ENCODE data around the gene MYBPH.
A peak's percentile ranks its signal among the peaks of the same experiment; 100 is the strongest.

Gene MYBPH

GRCh38 chr1:203166192-203166940 lies 9.3 kb downstream of the MYBPH start:
- peak; percentile 59 for DNase-seq (ENCODE audit: extremely low spot score)
- TF ChIP-seq CTCF (IDR thresholded peaks at IDR 0.05; ENCODE audit: control extremely low read depth, extremely low read depth, low read depth, missing control alignments), result peak; percentile 34
- ChIA-PET CTCF (interaction anchor here (1.3 to 2.0 kb wide), 2 partner anchors 33 to 50 kb away, joined by 3 to 11 read pairs; no protein-coding TSS in a partner anchor), POLR2A (no interaction called here)

- no peak for TF ChIP-seq CTCF (IDR thresholded peaks at IDR 0.05; ENCODE audit: control extremely low read depth, extremely low read depth, low read depth, missing control alignments)
- DNase-seq (ENCODE audit: extremely low spot score), result no peak
- ChIA-PET CTCF (interaction anchor here (1.3 to 2.0 kb wide), 2 partner anchors 32 to 50 kb away, joined by 3 to 11 read pairs; no protein-coding TSS in a partner anchor), POLR2A (no interaction called here)
Observed at GRCh38 chr1:203165800-203166161, 9.8 kb downstream of the MYBPH start.

GRCh38 chr1:203165101-203165799 lies 10.4 kb downstream of the MYBPH start:
- no peak for DNase-seq (ENCODE audit: extremely low spot score)
- ChIA-PET CTCF (interaction anchor here (2.0 to 4.7 kb wide), 2 partner anchors 8 to 51 kb away, joined by 11 to 19 read pairs; no protein-coding TSS in a partner anchor), POLR2A (no interaction called here)
- TF ChIP-seq CTCF (IDR thresholded peaks at IDR 0.05; ENCODE audit: control extremely low read depth, extremely low read depth, low read depth, missing control alignments), result no peak

- TF ChIP-seq CTCF (IDR thresholded peaks at IDR 0.05; ENCODE audit: control extremely low read depth, extremely low read depth, low read depth, missing control alignments), result no peak
- ChIA-PET POLR2A (no interaction called here), CTCF (interaction anchor here (4.7 kb wide), 1 partner anchor 9 kb away, joined by 19 read pairs; no protein-coding TSS in a partner anchor)
- no peak for DNase-seq (ENCODE audit: extremely low spot score)
Observed at GRCh38 chr1:203163891-203164635, 11.6 kb downstream of the MYBPH start.

GRCh38 chr1:203162403-203162802 lies 13.2 kb downstream of the MYBPH start:
- CTCF ChIA-PET, result interaction anchor here (1.2 to 4.7 kb wide), 4 partner anchors 10 to 123 kb away, joined by 3 to 19 read pairs (median 4); no protein-coding TSS in a partner anchor
- DNase-seq (ENCODE audit: extremely low spot score), result no peak
- no peak for TF ChIP-seq CTCF (IDR thresholded peaks at IDR 0.05; ENCODE audit: control extremely low read depth, extremely low read depth, low read depth, missing control alignments)
- POLR2A ChIA-PET, result no interaction called here

GRCh38 chr1:203161703-203162102 lies 13.9 kb downstream of the MYBPH start:
- no peak for TF ChIP-seq CTCF (IDR thresholded peaks at IDR 0.05; ENCODE audit: control extremely low read depth, extremely low read depth, low read depth, missing control alignments)
- DNase-seq (ENCODE audit: extremely low spot score), result no peak
- POLR2A ChIA-PET, result no interaction called here
- CTCF ChIA-PET, result interaction anchor here (1.2 to 4.7 kb wide), 4 partner anchors 11 to 122 kb away, joined by 3 to 19 read pairs (median 4); no protein-coding TSS in a partner anchor
